ENCODE data around the gene MACROH2A1.

Gene MACROH2A1

GRCh38 chr5:135331612-135332011 lies 67.4 kb downstream of the MACROH2A1 start:
- DNase-seq (ENCODE audit: low read depth in 2 of 2), result no peak

DNA sequence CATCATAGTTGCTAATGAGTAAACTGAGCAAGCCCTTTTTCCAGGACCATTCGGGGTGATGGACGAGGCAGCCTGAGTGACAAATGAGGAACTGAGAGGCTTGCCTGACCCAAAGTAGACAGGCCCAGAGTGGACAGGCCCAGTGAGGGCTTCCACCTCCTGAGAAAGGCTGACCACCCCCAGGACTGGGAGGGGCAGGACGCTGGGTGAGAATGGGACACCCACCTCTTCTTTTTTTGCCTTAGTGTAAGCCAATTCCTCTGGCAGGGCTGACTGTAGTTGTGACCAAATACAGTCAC lies 68.3 kb downstream of the MACROH2A1 start:
- no peak for DNase-seq (ENCODE audit: low read depth in 2 of 2)

DNA sequence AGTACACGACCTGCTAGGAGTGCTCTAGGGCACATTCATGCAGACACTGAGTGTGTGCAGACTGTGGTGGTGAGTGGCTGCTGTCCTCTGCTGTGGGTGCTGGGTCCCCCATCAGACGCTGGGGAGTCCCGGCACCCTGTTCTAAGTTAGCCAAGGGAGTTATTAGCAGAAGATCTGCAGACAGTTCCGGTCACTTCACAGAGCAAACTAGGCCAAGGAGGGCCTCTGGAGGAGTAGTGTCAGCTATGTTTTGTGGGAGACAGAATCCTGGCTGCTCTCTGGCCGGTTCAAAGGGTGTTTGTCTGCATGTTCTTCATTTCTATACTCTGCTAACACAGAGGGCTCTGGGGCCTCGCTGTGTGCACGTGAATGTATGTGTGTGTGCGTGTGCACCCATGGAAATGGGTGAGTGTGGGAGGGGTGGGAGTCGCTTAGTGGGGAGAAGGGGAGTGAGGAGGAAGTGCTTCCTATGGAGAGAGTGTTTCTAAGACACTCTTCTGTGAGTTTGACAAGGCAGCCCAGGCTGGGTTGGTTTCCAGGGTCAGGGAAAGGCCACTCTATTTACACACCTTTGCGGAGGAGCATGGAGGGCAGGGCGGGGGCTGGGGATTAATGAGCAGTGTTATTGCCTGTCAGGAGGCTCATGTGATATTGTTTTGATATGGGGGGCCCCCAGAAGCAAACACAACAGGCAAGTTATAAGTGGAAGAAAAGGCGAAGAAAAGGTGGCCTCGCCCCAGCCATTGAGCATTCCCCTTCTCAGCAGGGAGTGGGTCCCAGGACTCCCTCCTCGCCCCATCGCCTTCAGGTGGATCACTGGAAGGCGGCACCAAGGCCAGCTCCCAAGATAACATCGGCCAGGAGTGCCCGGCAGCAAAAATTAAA lies 68.9 kb downstream of the MACROH2A1 start:
- no peak for DNase-seq (ENCODE audit: low read depth in 2 of 2)

GRCh38 chr5:135329066-135329912 lies 69.7 kb downstream of the MACROH2A1 start:
- DNase-seq (ENCODE audit: low read depth in 2 of 2), result no peak

DNA sequence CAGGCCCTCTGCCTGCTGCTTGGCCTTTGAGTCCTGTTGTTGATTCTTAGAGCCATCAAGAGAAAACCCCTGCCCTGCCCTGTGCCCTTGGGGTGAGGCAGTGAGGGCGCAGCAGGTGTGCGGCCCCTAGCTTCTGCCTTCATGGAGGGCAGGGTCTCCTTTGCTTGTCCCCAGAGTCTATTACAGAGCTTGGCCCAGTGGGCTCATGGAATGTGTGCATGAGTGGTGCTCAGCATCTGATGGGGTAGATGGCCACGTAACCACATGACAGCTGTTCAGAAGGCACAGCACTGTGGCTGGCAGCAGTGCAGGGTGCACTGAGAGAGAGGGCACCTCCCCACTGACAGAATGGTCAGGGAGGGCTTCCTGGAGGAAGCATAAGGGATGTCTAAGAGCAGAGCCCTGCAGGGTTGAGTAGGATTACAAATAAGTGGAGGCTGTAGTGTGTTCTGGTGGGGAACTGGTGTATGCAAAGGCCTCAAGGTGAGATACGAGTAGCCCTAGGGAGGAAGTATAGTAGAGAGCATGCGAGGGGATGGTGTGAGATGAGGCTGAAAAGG lies 70.8 kb downstream of the MACROH2A1 start:
- no peak for DNase-seq (ENCODE audit: low read depth in 2 of 2)

- no peak for DNase-seq (ENCODE audit: low read depth in 2 of 2)
Observed at GRCh38 chr5:135327429-135328127, 71.5 kb downstream of the MACROH2A1 start.

DNA sequence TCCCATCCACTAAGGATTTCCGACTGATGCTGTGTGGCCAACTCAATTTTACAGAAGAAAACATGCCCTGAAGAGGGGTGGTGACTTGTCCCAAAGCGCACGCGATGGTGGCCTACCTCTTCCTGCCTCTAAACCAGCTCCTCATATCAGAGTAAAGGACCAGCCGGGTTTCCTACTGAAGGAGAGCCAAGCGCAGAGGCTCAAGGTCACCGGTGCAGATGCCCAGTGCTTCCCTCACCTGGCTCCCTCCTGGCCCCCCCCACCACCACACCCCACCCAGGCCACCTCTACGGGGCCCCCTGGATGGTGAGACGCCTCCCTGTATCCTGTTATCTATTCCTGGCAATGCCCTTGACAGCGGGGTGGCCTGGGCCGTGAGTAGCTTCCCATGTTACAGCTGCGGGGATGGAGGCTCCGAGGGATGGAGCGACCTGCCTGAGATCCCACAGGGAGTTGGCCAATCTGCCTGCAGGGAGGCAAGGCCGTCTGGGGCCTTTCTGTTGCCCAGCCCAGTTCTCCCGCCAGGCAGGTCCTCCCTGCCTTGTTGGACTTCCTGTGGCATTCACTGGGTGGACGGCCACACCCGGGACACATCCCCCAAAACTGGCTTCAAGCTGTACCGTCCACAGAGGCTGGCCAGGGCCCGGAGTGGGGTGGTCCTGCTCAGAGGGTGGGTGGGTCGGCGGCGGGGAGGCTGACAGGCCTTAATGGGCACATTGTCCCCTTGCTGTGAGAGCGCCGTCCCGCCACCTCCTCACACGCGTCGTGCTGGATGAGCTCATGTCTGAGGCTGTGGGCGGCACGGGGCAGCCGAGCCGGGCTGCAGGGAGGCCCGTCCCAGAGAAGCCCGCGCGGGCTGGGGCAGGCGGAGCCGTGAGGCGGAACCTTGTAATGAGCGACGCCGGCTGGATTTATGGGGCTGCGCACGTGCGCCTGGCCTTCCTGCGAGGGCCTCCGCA lies 72.5 kb downstream of the MACROH2A1 start:
- DNase-seq (ENCODE audit: low read depth in 2 of 2), result no peak

- DNase-seq (ENCODE audit: low read depth in 2 of 2), result no peak
Observed at GRCh38 chr5:135324897-135325650, 74.0 kb downstream of the MACROH2A1 start.

DNA sequence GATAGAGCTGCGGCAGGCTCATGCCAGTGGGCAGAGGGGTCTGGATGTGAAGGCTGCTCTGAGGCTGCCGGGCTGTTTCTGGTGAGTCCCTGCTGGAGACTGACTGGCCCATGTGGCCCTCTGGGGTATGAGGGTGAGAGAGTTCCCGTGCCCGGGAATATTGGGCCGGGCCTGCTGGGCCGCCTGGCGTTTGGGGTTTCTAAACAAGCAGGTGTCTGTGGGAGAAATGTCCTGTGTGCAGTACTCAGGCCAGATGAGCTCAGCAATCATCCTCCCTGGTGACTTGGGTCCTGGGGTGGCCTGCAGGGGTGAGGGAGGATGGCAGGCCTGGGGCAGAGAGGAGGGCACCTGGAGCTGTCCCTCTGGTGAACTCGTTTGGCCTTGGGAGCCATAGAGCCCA lies 74.9 kb downstream of the MACROH2A1 start:
- no peak for DNase-seq (ENCODE audit: low read depth in 2 of 2)

DNA sequence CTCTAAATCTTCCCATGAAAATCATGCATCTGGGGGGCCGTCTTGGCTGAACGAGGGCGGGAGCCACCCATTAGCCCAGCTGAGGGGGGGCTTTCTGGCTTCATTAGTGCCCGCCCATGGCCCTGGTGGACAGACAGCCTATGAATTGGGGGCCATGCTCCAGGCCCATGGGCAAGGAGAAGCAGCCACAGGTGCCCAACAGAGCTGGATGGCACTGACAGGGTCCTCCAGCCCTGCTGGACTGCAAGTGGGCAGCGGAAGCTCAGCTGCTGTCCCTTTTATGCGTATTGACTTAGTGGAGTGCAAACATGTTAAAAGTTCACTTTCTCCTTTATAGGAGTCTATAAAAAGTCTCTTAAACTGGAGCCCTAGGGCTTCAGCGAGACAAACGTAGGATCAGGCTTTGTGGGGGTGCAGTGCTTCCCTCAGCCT lies 75.3 kb downstream of the MACROH2A1 start:
- no peak for DNase-seq (ENCODE audit: low read depth in 2 of 2)

- no peak for DNase-seq (ENCODE audit: low read depth in 2 of 2)
Observed at GRCh38 chr5:135323227-135323626, 75.8 kb downstream of the MACROH2A1 start.

DNA sequence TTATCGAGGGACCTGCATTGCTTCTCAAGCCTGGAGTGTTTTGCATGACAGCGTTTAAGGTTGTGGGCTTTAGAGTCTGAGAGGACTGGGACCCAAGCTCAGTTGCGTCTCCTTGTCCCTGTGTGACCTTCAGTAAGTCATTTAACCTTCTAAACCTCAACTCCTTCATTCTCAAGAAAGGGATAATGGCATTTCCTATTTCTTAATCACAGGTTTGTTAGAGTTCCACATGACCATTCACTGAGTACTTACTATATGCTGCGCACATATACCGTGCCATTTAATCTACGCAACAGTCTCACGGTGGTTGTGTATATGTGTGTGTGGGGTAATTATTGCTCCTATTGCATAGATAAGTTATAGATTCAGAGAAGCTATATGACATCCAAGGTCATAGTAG lies 76.3 kb downstream of the MACROH2A1 start:
- DNase-seq (ENCODE audit: low read depth in 2 of 2), result no peak

GRCh38 chr5:135322271-135322670 lies 76.8 kb downstream of the MACROH2A1 start:
- DNase-seq (ENCODE audit: low read depth in 2 of 2), result no peak

DNA sequence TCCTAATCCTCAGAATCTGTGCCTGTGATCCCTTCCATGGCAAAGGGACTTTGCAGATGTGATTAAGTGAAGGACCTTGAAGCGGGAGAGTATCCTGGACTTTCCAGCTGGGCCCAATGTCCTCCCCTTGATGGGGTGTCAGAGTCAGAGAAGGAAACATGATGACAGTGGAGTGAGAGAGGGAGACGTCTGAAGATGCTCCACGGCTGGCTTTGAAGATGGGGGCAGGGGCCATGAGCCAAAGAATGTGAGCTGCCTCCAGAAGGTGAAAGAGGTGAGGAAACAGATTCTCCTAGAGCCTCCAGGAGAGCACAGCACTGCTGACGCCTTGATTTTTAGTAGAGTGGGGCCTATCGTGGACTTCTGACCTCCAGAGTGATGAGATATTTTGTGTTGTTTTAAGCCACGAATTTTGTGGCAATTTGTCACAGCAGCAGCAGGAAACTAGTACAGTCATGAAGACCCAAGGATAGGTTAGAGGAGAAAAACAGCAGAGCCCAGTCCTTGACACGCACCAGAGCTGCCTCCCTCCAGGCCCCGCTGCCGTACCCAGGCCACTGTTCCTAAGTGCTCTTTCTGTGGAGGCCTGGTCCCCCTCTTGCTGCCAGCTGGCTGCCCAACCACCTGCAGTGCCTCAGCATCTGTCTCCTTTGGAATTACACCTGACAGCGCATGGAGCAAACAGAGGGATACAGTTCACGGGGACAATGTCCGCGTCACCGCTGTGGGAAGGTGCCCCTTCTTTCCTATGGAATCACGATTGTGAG lies 78.1 kb downstream of the MACROH2A1 start:
- no peak for DNase-seq (ENCODE audit: low read depth in 2 of 2)

GRCh38 chr5:135319928-135320606 lies 79.0 kb downstream of the MACROH2A1 start:
- DNase-seq (ENCODE audit: low read depth in 2 of 2), result no peak

GRCh38 chr5:135319458-135319857 lies 79.6 kb downstream of the MACROH2A1 start:
- DNase-seq (ENCODE audit: low read depth in 2 of 2), result no peak

DNA sequence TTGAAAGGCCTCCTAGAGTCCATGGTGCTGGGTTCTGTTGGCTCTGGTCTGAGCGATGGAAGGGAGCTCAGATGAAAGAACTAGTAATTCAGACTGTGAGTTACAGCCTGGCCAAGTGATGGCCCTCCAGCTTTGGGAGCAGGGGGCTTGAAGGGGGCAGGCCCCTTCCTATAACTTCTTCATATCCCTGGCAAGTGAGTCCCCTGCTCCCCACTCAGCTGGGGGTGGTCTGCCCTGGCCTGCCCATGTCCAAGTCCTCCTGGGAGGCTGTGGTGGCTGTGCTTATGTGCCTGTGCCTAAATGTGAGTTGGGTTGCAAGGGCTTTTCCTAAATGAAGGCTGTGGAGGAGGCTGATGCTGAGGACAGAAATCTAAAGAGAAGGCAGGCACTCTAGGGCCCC lies 80.1 kb downstream of the MACROH2A1 start:
- DNase-seq (ENCODE audit: low read depth in 2 of 2), result no peak

DNA sequence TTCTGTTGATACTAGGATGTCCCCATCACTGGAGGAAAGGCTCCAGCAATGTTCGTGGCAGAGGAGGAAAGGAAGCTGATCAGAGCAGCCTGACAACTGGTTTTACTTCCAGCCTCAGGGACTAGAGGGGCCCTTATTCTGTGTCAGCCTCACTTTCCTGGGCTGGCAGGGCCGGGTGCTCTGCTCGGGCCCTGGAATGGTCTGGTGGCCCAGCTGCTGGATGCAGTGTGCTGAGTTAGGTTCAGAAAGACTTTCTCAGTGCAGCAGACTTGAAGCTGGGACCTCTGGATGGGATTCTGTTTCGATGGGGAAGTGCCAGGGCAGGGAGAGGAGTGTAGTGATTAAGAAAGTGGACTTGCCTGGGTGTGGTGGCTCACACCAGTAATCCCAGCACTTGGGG lies 81.0 kb downstream of the MACROH2A1 start:
- no peak for DNase-seq (ENCODE audit: low read depth in 2 of 2)

GRCh38 chr5:135317286-135317685 lies 81.7 kb downstream of the MACROH2A1 start:
- DNase-seq (ENCODE audit: low read depth in 2 of 2), result no peak

All from stimulated activated CD8-positive, alpha-beta memory T cell treated with anti-CD3 and anti-CD28 coated beads, Interleukin-7, amount 100 ng/mL, for 4 hours (primary cell).